ENCODE measurements around the gene PCDHA3. TPM values are rescaled to one million over a fixed set of nuclear protein-coding genes. Genes with fewer than 3 reads are reported as not detected.
"Not testable (repeated sequence)": the region's sequence is repeated elsewhere in the genome, so short reads cannot be mapped to it uniquely, and the experiment has no call there.

Gene PCDHA3
- total RNA-seq, 1 donor from 2014 or later: not detected

DNA sequence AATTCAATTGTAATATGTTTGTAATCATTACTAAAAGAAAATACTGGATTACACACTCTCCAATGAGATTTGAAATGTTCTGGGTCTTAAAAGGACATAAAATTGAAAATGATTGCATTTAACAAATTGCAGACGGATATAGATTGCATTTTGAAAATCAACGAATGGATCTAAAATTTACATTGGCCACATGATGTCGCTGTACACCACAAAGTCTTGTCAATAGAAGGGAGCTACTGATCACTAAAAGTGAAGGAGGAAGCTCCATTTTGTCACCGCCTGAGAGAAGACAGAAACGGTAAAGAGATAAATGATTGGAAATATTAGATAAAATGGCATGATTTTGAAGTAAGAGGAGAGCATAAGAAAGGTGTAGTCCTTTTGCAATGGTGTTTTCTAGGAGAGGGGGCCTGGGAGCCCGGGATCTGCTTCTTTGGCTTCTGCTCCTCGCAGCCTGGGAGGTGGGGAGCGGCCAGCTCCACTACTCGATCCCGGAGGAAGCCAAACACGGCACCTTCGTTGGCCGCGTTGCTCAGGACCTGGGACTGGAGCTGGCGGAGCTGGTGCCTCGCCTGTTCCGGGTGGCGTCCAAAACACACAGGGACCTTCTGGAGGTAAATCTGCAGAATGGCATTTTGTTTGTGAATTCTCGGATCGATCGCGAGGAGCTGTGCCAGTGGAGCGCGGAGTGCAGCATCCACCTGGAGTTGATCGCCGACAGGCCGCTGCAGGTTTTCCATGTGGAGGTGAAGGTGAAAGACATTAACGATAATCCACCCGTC is 14.8 kb upstream of the PCDHA3 start, which contains the start of gene PCDHA1:
PCDHA1 (plus strand) TSS at position 236 of the 782 bp plus-strand sequence.
- H3K27me3 ChIP-seq (ENCODE audit: control insufficient read depth, insufficient read depth, low read length): no peaks in the 10 kb centered on the region
- TF ChIP-seq, protein P1, sequence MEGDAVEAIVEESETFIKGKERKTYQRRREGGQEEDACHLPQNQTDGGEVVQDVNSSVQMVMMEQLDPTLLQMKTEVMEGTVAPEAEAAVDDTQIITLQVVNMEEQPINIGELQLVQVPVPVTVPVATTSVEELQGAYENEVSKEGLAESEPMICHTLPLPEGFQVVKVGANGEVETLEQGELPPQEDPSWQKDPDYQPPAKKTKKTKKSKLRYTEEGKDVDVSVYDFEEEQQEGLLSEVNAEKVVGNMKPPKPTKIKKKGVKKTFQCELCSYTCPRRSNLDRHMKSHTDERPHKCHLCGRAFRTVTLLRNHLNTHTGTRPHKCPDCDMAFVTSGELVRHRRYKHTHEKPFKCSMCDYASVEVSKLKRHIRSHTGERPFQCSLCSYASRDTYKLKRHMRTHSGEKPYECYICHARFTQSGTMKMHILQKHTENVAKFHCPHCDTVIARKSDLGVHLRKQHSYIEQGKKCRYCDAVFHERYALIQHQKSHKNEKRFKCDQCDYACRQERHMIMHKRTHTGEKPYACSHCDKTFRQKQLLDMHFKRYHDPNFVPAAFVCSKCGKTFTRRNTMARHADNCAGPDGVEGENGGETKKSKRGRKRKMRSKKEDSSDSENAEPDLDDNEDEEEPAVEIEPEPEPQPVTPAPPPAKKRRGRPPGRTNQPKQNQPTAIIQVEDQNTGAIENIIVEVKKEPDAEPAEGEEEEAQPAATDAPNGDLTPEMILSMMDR (IDR thresholded peaks at IDR 0.05; ENCODE audit: insufficient read depth, low read length, severe bottlenecking): no peak
- no peaks in the 10 kb centered on the region for H3K36me3 ChIP-seq (ENCODE audit: control insufficient read depth, insufficient read depth, low read length)
- DNase-seq (ENCODE audit: low read depth): no peak
- no peak for FAIRE-seq
- no peak within 1 kb of the TSS for H3K4me3 ChIP-seq (ENCODE audit: low read depth, low read length)

DNA sequence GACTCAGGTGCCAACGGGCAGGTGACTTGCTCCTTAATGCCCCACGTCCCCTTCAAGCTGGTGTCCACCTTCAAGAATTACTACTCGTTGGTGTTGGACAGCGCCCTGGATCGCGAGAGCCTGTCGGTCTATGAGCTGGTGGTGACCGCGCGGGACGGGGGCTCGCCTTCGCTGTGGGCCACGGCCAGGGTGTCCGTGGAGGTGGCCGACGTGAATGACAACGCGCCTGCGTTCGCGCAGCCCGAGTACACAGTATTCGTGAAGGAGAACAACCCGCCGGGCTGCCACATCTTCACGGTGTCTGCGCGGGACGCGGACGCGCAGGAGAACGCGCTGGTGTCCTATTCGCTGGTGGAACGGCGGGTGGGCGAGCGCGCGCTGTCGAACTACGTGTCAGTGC is 13.4 kb upstream of the PCDHA3 start:
- not testable (repeated sequence) for H3K36me3 ChIP-seq (ENCODE audit: control insufficient read depth, insufficient read depth, low read length); DNase-seq (ENCODE audit: low read depth); H3K4me3 ChIP-seq (ENCODE audit: low read depth, low read length); FAIRE-seq; H3K27me3 ChIP-seq (ENCODE audit: control insufficient read depth, insufficient read depth, low read length)

DNA sequence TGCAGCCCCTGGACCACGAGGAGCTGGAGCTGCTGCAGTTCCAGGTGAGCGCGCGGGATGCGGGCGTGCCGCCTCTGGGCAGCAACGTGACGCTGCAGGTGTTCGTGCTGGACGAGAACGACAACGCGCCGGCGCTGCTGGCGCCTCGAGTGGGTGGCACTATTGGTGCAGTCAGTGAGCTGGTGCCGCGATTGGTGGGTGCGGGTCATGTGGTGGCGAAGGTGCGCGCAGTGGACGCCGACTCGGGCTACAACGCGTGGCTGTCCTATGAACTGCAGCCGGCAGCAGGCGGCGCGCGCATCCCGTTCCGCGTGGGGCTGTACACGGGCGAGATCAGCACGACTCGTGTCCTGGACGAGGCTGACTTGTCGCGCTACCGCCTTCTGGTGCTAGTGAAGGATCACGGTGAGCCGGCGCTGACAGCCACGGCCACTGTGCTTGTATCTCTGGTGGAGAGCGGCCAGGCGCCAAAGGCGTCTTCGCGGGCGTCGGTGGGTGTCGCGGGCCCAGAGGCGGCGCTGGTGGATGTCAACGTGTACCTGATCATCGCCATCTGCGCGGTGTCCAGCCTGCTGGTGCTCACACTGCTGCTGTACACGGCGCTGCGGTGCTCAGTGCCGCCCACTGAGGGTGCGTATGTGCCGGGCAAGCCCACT is 12.9 kb upstream of the PCDHA3 start:
- H3K4me3 ChIP-seq (ENCODE audit: low read depth, low read length); H3K27me3 ChIP-seq (ENCODE audit: control insufficient read depth, insufficient read depth, low read length); H3K36me3 ChIP-seq (ENCODE audit: control insufficient read depth, insufficient read depth, low read length); DNase-seq (ENCODE audit: low read depth); FAIRE-seq: not testable (repeated sequence)

DNA sequence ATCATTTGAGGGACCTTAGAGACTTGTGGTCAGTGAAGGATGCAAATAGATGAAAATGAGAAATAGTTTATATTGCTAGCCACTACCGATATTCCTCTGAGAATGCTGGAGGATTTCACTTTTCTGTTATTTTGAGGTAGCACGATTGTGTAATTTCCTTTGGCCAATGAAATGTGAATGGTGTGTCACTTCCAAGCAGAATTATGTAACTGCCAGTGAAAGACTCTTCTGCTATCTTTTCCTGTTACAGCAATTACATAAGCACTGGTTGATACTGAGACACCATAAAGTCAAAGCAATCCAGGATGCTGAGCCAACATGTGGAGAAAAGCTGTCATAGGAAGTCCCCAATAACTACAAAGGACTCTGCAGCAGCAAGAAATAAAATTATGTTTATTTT is 9.8 kb upstream of the PCDHA3 start:
- DNase-seq (ENCODE audit: low read depth) (no peak), FAIRE-seq (no peak)
- no peaks in the 10 kb centered on the region for H3K27me3 ChIP-seq (ENCODE audit: control insufficient read depth, insufficient read depth, low read length)
- no peaks in the 10 kb centered on the region for H3K36me3 ChIP-seq (ENCODE audit: control insufficient read depth, insufficient read depth, low read length)
- no peak overlapping the region for H3K4me3 ChIP-seq (ENCODE audit: low read depth, low read length)
- TF ChIP-seq, protein P1 (IDR thresholded peaks at IDR 0.05; ENCODE audit: insufficient read depth, low read length, severe bottlenecking): no peak

DNA sequence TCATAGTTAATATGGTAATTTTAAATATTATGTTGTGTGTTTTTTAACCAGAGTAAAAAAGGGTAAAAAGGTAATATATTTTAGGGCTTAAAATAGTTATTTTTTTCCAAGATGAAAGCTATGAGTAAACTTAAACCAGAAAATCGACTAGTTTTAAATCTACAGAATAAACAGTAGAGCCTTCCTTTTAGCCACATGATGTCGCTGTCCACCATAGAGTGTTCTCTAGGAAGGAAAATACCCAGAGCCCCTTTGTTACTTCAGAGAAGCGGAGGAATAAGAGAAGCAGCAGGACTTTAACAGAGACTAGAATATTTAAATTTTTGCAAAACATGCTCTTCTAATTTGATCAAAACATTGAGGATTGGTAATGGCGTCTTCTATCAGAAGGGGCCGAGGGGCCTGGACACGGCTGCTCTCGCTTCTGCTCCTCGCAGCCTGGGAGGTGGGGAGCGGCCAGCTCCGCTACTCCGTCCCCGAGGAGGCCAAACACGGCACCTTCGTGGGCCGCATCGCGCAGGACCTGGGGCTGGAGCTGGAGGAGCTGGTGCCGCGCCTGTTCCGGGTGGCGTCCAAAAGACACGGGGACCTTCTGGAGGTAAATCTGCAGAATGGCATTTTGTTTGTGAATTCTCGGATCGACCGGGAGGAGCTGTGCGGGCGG is 6.1 kb upstream of the PCDHA3 start, which contains the start of gene PCDHA2:
PCDHA2 (plus strand) TSS at position 258 of the 664 bp plus-strand sequence.
- no peaks in the 10 kb centered on the region for H3K36me3 ChIP-seq (ENCODE audit: control insufficient read depth, insufficient read depth, low read length)
- DNase-seq (ENCODE audit: low read depth) (no peak), FAIRE-seq (no peak)
- TF ChIP-seq, protein P1 (IDR thresholded peaks at IDR 0.05; ENCODE audit: insufficient read depth, low read length, severe bottlenecking): no peak
- H3K4me3 ChIP-seq (ENCODE audit: low read depth, low read length): no peak within 1 kb of the TSS
- no peaks in the 10 kb centered on the region for H3K27me3 ChIP-seq (ENCODE audit: control insufficient read depth, insufficient read depth, low read length)

DNA sequence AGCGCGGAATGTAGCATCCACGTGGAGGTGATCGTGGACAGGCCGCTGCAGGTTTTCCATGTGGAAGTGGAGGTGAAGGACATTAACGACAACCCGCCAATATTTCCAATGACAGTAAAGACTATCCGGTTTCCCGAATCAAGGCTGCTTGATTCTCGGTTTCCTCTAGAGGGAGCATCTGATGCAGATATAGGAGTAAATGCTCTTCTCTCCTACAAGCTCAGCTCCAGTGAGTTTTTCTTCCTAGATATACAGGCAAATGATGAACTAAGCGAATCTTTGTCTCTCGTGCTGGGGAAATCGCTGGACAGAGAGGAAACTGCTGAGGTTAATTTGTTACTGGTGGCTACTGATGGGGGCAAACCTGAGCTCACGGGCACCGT is 5.6 kb upstream of the PCDHA3 start:
- TF ChIP-seq, protein P1 (IDR thresholded peaks at IDR 0.05; ENCODE audit: insufficient read depth, low read length, severe bottlenecking): no peak
- H3K36me3 ChIP-seq (ENCODE audit: control insufficient read depth, insufficient read depth, low read length): no peaks in the 10 kb centered on the region
- H3K27me3 ChIP-seq (ENCODE audit: control insufficient read depth, insufficient read depth, low read length): no peaks in the 10 kb centered on the region
- H3K4me3 ChIP-seq (ENCODE audit: low read depth, low read length): no peak overlapping the region
- FAIRE-seq (no peak), DNase-seq (ENCODE audit: low read depth) (no peak)

DNA sequence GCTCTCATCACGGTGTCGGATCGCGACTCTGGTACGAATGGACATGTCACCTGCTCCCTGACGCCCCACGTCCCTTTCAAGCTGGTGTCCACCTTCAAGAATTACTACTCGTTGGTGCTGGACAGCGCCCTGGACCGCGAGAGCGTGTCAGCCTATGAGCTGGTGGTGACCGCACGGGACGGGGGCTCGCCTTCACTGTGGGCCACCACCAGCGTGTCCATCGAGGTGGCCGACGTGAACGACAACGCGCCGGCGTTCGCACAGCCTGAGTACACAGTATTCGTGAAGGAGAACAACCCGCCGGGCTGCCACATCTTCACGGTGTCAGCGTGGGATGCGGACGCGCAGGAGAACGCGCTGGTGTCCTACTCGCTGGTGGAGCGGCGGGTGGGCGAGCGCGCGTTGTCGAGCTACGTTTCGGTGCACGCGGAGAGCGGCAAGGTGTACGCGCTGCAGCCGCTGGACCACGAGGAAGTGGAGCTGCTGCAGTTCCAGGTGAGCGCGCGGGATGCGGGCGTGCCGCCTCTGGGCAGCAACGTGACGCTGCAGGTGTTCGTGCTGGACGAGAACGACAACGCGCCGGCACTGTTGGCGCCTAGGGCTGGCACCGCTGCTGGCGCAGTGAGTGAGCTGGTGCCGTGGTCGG is 4.7 kb upstream of the PCDHA3 start:
- not testable (repeated sequence) for H3K27me3 ChIP-seq (ENCODE audit: control insufficient read depth, insufficient read depth, low read length); DNase-seq (ENCODE audit: low read depth); H3K4me3 ChIP-seq (ENCODE audit: low read depth, low read length); H3K36me3 ChIP-seq (ENCODE audit: control insufficient read depth, insufficient read depth, low read length); FAIRE-seq
